Smooth muscle cell (in vitro differentiated cells): ENCODE data around the gene MYADML2. TPM values are rescaled to one million over a fixed set of nuclear protein-coding genes. Genes with fewer than 3 reads are reported as not detected.

Experiments used
- DNase-seq: peaks from one replicate; lab custom pipeline; 2025; ENCODE audit not compliant: unreplicated experiment; lab: John Stamatoyannopoulos, UW
- H2AFZ ChIP-seq: fragments of 200-600 bp; sonication (generic); 2 replicates; pipeline ENCODE4 v1.6.0; 2016; ENCODE audit warnings: antibody characterized with exemption, low read depth, mild to moderate bottlenecking
- H3F3A ChIP-seq: fragments of 200-600 bp; sonication (generic); 2 replicates; pipeline ENCODE4 v1.6.0; 2017; ENCODE audit warnings: antibody characterized with exemption, low read depth
- H3K27ac ChIP-seq: fragments of 200-600 bp; sonication (generic); 2 replicates; pipeline ENCODE4 v1.5.1; 2016; ENCODE audit warnings: low read depth, mild to moderate bottlenecking
- H3K27me3 ChIP-seq: fragments of 200-600 bp; sonication (generic); 2 replicates; pipeline ENCODE4 v1.6.1; 2016; ENCODE audit warnings: low read depth, mild to moderate bottlenecking
- H3K36me3 ChIP-seq: fragments of 200-600 bp; sonication (generic); 2 replicates; pipeline ENCODE4 v1.5.1; 2016; ENCODE audit warnings: low read depth
- H3K4me1 ChIP-seq: fragments of 200-600 bp; sonication (generic); 2 replicates; pipeline ENCODE4 v1.5.1; 2016; ENCODE audit warnings: low read depth
- H3K4me2 ChIP-seq: fragments of 200-600 bp; sonication (generic); 2 replicates; pipeline ENCODE4 v1.6.0; 2016; ENCODE audit warnings: mild to moderate bottlenecking
- H3K4me3 ChIP-seq: fragments of 200-600 bp; sonication (generic); 2 replicates; pipeline ENCODE4 v1.5.1; 2016; ENCODE audit warnings: mild to moderate bottlenecking
- H3K79me2 ChIP-seq: fragments of 200-600 bp; sonication (generic); 2 replicates; pipeline ENCODE4 v1.6.0; 2016; ENCODE audit warnings: low read depth, mild to moderate bottlenecking
- H3K9ac ChIP-seq: fragments of 200-600 bp; sonication (generic); 2 replicates; pipeline ENCODE4 v1.6.0; 2016; ENCODE audit warnings: low read depth
- H3K9me3 ChIP-seq: fragments of 200-600 bp; sonication (generic); replicated peaks from 2 replicates; pipeline ENCODE4 v1.5.1; 2016; ENCODE audit warnings: low read depth
- H4K20me1 ChIP-seq: fragments of 200-600 bp; sonication (generic); 2 replicates; pipeline ENCODE4 v1.6.0; 2016; ENCODE audit warnings: low read depth
- CTCF ChIP-seq: fragments of 200-600 bp; sonication (generic); IDR thresholded peaks from 2 replicates; pipeline ENCODE4 v1.5.1; 2017; ENCODE audit warnings: borderline replicate concordance, mild to moderate bottlenecking, antibody characterized with exemption; ENCODE audit not compliant: insufficient read depth, poor library complexity, severe bottlenecking
- WGBS: methylation state at CpG from one replicate; pipeline ENCODE4 v1.1.7; 2016; ENCODE audit warnings: low lambda C conversion rate; 5-methylcytosine and 5-hydroxymethylcytosine counted together
- polyA plus RNA-seq: library from polyadenylated mRNA; unstranded; fragments of >200 nt; fragmentation: Nextera tagmentation; extraction: Ambion mirVana; gene quantifications from 2 replicates; pipeline ENCODE4 v1.2.1, GENCODE V29; 2016
- total RNA-seq: library from RNA; depleted of rRNA; stranded (reverse); fragments of >200 nt; gene quantifications from 2 replicates; pipeline ENCODE4 v1.2.3, GENCODE V29; 2014

MYADML2 gene
- total and polyA plus RNA-seq, 2 experiments from 2014 or later, result not detected

- Histone ChIP-seq H2AFZ (peak within 1 kb of the TSS; percentile 31), H3K9me3 (no peaks in the 10 kb centered on the region), H3K4me1 (no peaks in the 10 kb centered on the region), H3K4me2 (peak within 1 kb of the TSS; percentile 85), H3K4me3 (peak within 1 kb of the TSS; percentile 50), H3K9ac (no peak within 1 kb of the TSS), H3K79me2 (no peaks in the 10 kb centered on the region), H3F3A (peaks cover 11% of the 10 kb centered on the region), H3K27ac (no peak within 1 kb of the TSS), H3K36me3 (no peaks in the 10 kb centered on the region), H3K27me3 (peaks cover 30% of the 10 kb centered on the region), H4K20me1 (no peaks in the 10 kb centered on the region)
- TF ChIP-seq CTCF, result peak; percentile 4
- 1% methylated on average over 40 of the region's 65 CpGs for WGBS
- no peak for DNase-seq
These were observed 14.1 kb upstream of the MYADML2 start, which contains the start of gene NOTUM for GRCh38 chr17:81961087-81961511. NOTUM (minus strand) TSS chr17:81961187; CDS start chr17:81960909, 278 bp downstream.

- H3K4me3 ChIP-seq, result peak overlapping the region; percentile 50
- peaks cover 7% of the 10 kb centered on the region for H3F3A ChIP-seq
- peak overlapping the region; percentile 85 for H3K4me2 ChIP-seq
- no peaks in the 10 kb centered on the region for H3K79me2 ChIP-seq
- no peaks in the 10 kb centered on the region for H4K20me1 ChIP-seq
- no peak for DNase-seq
- peaks cover 30% of the 10 kb centered on the region for H3K27me3 ChIP-seq
- WGBS, result 5% methylated on average over 65 of the region's 98 CpGs
- TF ChIP-seq CTCF, result no peak
- H2AFZ ChIP-seq, result peak overlapping the region; percentile 31
- no peak overlapping the region for H3K27ac ChIP-seq
- H3K36me3 ChIP-seq, result no peaks in the 10 kb centered on the region
- no peak overlapping the region for H3K9ac ChIP-seq
- no peaks in the 10 kb centered on the region for H3K9me3 ChIP-seq
- no peaks in the 10 kb centered on the region for H3K4me1 ChIP-seq
These were observed 13.3 kb upstream of the MYADML2 start for GRCh38 chr17:81960130-81960958.

- no peaks in the 10 kb centered on the region for H3K79me2 ChIP-seq
- no peak overlapping the region for H3K9ac ChIP-seq
- H3K4me3 ChIP-seq, result peak overlapping the region; percentile 50
- no peaks in the 10 kb centered on the region for H3K9me3 ChIP-seq
- H2AFZ ChIP-seq, result peak overlapping the region; percentile 31
- peak; percentile 28 for DNase-seq
- peaks cover 30% of the 10 kb centered on the region for H3K27me3 ChIP-seq
- WGBS, result 9% methylated on average over 61 of the region's 112 CpGs
- no peaks in the 10 kb centered on the region for H4K20me1 ChIP-seq
- no peaks in the 10 kb centered on the region for H3K4me1 ChIP-seq
- H3F3A ChIP-seq, result peaks cover 2% of the 10 kb centered on the region
- no peaks in the 10 kb centered on the region for H3K36me3 ChIP-seq
- H3K27ac ChIP-seq, result no peak overlapping the region
- peak overlapping the region; percentile 85 for H3K4me2 ChIP-seq
- TF ChIP-seq CTCF, result peak; percentile 79
These were observed 12.5 kb upstream of the MYADML2 start for GRCh38 chr17:81959362-81960129.
